Endometrium (tissue), 2 donors: ENCODE data around the gene PDGFRB.

Source experiments
- FAIRE-seq: peaks from 2 replicates; lab custom pipeline; 2012; peaks lifted over from hg19 to GRCh38; lab: Jason Lieb, UNC
- donor health status: control.
- donor health status: control.

The PDGFRB gene

GRCh38 chr5:150065886-150066285 is 89.8 kb downstream of the PDGFRB start:
- no peak for FAIRE-seq

GRCh38 chr5:150065346-150065745 is 90.3 kb downstream of the PDGFRB start:
- no peak for FAIRE-seq

DNA sequence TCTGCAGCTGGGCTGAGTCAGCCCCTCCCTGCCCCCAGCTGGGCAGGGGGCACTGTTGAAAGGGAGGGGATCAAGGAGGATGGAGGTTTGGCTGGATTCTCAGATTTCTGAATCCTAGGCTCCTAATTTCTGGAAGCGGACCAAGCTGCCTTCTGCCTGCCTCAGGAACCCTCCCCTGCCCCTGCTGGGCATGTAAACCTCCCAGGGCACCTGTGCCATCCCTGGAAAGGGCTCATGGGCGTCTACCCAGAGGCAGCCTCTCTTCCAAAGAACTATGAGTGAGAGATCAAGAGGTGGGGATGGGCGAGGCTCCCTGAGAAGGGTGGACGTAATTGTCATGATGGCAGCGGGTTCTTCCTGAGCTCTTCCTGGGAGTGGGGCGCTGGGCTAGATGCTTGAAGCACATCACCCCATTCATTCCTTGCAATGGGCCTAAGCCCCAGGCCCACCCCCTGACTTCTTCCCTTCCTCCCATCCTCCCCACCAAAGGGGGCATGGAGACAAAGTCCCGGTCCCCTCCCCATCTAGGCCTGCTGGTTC is 90.9 kb downstream of the PDGFRB start:
- no peak for FAIRE-seq
